22Rv1 (cell line): ENCODE results near the gene GARNL3.

Source experiments
- ZFX ChIP-seq: fragments of 450-650 bp; IDR thresholded peaks from 2 replicates; pipeline ENCODE4 v1.6.1; 2017; ENCODE audit warnings: antibody characterized with exemption, borderline replicate concordance
- TF ChIP-seq, protein P1 (sequence below): fragments of 450-650 bp; IDR thresholded peaks from 2 replicates; pipeline ENCODE4 v1.5.1; 2017; ENCODE audit warnings: mild to moderate bottlenecking

DNA sequence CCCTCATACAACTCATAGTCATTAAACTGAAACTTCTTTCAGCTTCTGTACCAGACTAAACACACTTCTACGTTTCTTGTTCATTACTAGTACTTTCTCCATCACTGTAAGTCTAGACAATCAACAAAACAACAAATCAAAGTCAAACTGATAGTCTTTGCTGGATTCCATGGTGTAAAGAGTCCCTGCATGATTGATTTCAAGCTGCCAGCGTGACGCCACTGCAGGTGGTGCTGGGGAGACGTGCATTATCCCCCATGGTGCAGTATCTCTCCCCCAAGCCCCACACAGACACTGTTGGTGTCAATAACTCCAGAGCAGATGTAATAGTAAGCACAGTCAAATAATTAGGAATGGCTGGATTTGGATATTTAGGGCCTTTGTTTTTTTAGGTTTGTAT, 121.7 kb downstream of the GARNL3 start:
- TF ChIP-seq, protein P1, sequence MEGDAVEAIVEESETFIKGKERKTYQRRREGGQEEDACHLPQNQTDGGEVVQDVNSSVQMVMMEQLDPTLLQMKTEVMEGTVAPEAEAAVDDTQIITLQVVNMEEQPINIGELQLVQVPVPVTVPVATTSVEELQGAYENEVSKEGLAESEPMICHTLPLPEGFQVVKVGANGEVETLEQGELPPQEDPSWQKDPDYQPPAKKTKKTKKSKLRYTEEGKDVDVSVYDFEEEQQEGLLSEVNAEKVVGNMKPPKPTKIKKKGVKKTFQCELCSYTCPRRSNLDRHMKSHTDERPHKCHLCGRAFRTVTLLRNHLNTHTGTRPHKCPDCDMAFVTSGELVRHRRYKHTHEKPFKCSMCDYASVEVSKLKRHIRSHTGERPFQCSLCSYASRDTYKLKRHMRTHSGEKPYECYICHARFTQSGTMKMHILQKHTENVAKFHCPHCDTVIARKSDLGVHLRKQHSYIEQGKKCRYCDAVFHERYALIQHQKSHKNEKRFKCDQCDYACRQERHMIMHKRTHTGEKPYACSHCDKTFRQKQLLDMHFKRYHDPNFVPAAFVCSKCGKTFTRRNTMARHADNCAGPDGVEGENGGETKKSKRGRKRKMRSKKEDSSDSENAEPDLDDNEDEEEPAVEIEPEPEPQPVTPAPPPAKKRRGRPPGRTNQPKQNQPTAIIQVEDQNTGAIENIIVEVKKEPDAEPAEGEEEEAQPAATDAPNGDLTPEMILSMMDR: no peak
- no peak for TF ChIP-seq ZFX
